Measurements from ENCODE around the gene TEC. TPM values are rescaled to one million over a fixed set of nuclear protein-coding genes. Genes with fewer than 3 reads are reported as not detected.

Gene TEC
- polyA plus RNA-seq, 1 of the 3 experiments (the other 2 are of a cell fraction): 0.85 TPM

- no peak for TF ChIP-seq USF2 (IDR thresholded peaks at IDR 0.05; ENCODE audit: borderline replicate concordance, low read depth, low read length)
- TF ChIP-seq FOXJ3 (CRISPR knock-in tag; IDR thresholded peaks at IDR 0.05): no peak
- TF ChIP-seq FOXM1 (IDR thresholded peaks at IDR 0.05; ENCODE audit: low read depth): no peak
- no peak for TF ChIP-seq RCOR1 (IDR thresholded peaks at IDR 0.05; ENCODE audit: low read length)
- no peak for TF ChIP-seq CTCF (IDR thresholded peaks at IDR 0.05)
- Histone ChIP-seq H3K36me3 (replicated peaks in 1 of 2; ENCODE audit: control insufficient read depth in 1 of 2, insufficient read depth in 2 of 2, low read length in 1 of 2) (no peaks in the 10 kb centered on the region), H3K79me2 (ENCODE audit: insufficient read depth) (no peaks in the 10 kb centered on the region), H2AFZ (ENCODE audit: low read depth) (no peak overlapping the region), H3K4me2 (no peak overlapping the region), H3K9me3 (no peaks in the 10 kb centered on the region), H3K27ac (ENCODE audit: low read depth in 2 of 2, low read length in 1 of 2) (no peak overlapping the region), H3K9me2 (no peaks in the 10 kb centered on the region), H3K4me1 (ENCODE audit: control insufficient read depth in 1 of 2, insufficient read depth in 2 of 2, low read depth in 1 of 2, low read length in 1 of 2) (peaks cover 3 to 4% of the 10 kb centered on the region in 2 experiments; a peak in 3 of 4 replicates), H4K20me1 (ENCODE audit: insufficient read depth) (no peaks in the 10 kb centered on the region), H3K9ac (no peak overlapping the region), H3F3A (replicated peaks; ENCODE audit: insufficient read depth) (no peaks in the 10 kb centered on the region), H3K4me3 (ENCODE audit: low read depth in 2 of 2, low read length in 1 of 2) (no peak overlapping the region), H3K27me3 (ENCODE audit: insufficient read depth) (no peaks in the 10 kb centered on the region)
- DNase-seq: no peak
- ChIA-PET CTCF (no interaction called here), POLR2A (no interaction called here)
- WGBS (ENCODE audit: low lambda C conversion rate): 96% methylated on average over 5 of the region's 5 CpGs
Observed at GRCh38 chr4:48197643-48198237, 71.9 kb downstream of the TEC start.

GRCh38 chr4:48196758-48197504, 72.7 kb downstream of the TEC start:
- POLR2A ChIA-PET: no interaction called here
- no peak overlapping the region for H3K4me3 ChIP-seq (ENCODE audit: low read depth in 2 of 2, low read length in 1 of 2)
- H3K9ac ChIP-seq: no peak overlapping the region
- no peak overlapping the region for H3K4me2 ChIP-seq
- no peaks in the 10 kb centered on the region for H3K9me3 ChIP-seq
- no peaks in the 10 kb centered on the region for H3K36me3 ChIP-seq (replicated peaks in 1 of 2; ENCODE audit: control insufficient read depth in 1 of 2, insufficient read depth in 2 of 2, low read length in 1 of 2)
- H2AFZ ChIP-seq (ENCODE audit: low read depth): no peak overlapping the region
- H3K79me2 ChIP-seq (ENCODE audit: insufficient read depth): no peaks in the 10 kb centered on the region
- DNase-seq: no peak
- H3K27me3 ChIP-seq (ENCODE audit: insufficient read depth): no peaks in the 10 kb centered on the region
- peaks cover 3 to 4% of the 10 kb centered on the region in 2 experiments; a peak in 3 of 4 replicates for H3K4me1 ChIP-seq (ENCODE audit: control insufficient read depth in 1 of 2, insufficient read depth in 2 of 2, low read depth in 1 of 2, low read length in 1 of 2)
- H4K20me1 ChIP-seq (ENCODE audit: insufficient read depth): no peaks in the 10 kb centered on the region
- H3K9me2 ChIP-seq: no peaks in the 10 kb centered on the region
- TF ChIP-seq CHD2 (IDR thresholded peaks at IDR 0.05; ENCODE audit: low read length, partially characterized antibody) (no peak), NFIC (IDR thresholded peaks at IDR 0.05; ENCODE audit: borderline replicate concordance) (no peak), CTCF (IDR thresholded peaks at IDR 0.05) (no peak), PBX3 (IDR thresholded peaks at IDR 0.05) (no peak)
- no peak overlapping the region for H3K27ac ChIP-seq (ENCODE audit: low read depth in 2 of 2, low read length in 1 of 2)
- CTCF ChIA-PET: no interaction called here
- H3F3A ChIP-seq (replicated peaks; ENCODE audit: insufficient read depth): no peaks in the 10 kb centered on the region
- 93% methylated on average over 9 of the region's 9 CpGs for WGBS (ENCODE audit: low lambda C conversion rate)

Data from SK-N-SH (cell line).